ENCODE results near the gene GGT1.
"Not testable (repeated sequence)": the region's sequence is repeated elsewhere in the genome, so short reads cannot be mapped to it uniquely, and the experiment has no call there.

Gene GGT1

GRCh38 chr22:24602847-24603769, at the start of gene GGT1:
Gene GGT1 (plus strand): TSS chr22:24603193. CDS start chr22:24611082, 7,889 bp downstream.
- not testable (repeated sequence) for DNase-seq

GRCh38 chr22:24553597-24554312, 49.2 kb upstream of the GGT1 start:
- TF ChIP-seq GATA1 (IDR thresholded peaks at IDR 0.05; ENCODE audit: low read depth, low read length) (no peak), POLR2A (IDR thresholded peaks at IDR 0.05; ENCODE audit: low read length) (peak; percentile 94)
- peak; percentile 90 to 96 for DNase-seq

GRCh38 chr22:24554313-24555164, 48.5 kb upstream of the GGT1 start, which contains the start of gene GUCD1:
Gene GUCD1 (minus strand): TSS chr22:24555138. CDS start chr22:24554991, 147 bp downstream.
- peak; percentile 63 to 70 for DNase-seq
- TF ChIP-seq POLR2A (IDR thresholded peaks at IDR 0.05; ENCODE audit: low read length) (peak; percentile 67), GATA1 (IDR thresholded peaks at IDR 0.05; ENCODE audit: low read depth, low read length) (no peak)

- TF ChIP-seq GATA1 (IDR thresholded peaks at IDR 0.05; ENCODE audit: low read depth, low read length) (no peak), POLR2A (IDR thresholded peaks at IDR 0.05; ENCODE audit: low read length) (peak; percentile 82)
- DNase-seq = peak; percentile 99 to 100
Observed at GRCh38 chr22:24555165-24556039, 47.6 kb upstream of the GGT1 start, which contains the start of gene SNRPD3. Gene SNRPD3 (plus strand): TSS chr22:24555999. CDS start chr22:24557675, 1,676 bp downstream.

- no peak for TF ChIP-seq GATA1 (IDR thresholded peaks at IDR 0.05; ENCODE audit: low read depth, low read length)
- TF ChIP-seq POLR2A (IDR thresholded peaks at IDR 0.05; ENCODE audit: low read length) = no peak
Observed at GRCh38 chr22:24559471-24559870, 43.5 kb upstream of the GGT1 start.

GRCh38 chr22:24563246-24563645, 39.7 kb upstream of the GGT1 start:
- TF ChIP-seq GATA1 (IDR thresholded peaks at IDR 0.05; ENCODE audit: low read depth, low read length) = no peak
- no peak for TF ChIP-seq POLR2A (IDR thresholded peaks at IDR 0.05; ENCODE audit: low read length)
- no peak for DNase-seq

More at GRCh38 chr22:24559471-24559870, 43.5 kb upstream of the GGT1 start:
- DNase-seq = no peak

- peak; percentile 23 to 43 for DNase-seq
- TF ChIP-seq POLR2A (IDR thresholded peaks at IDR 0.05; ENCODE audit: low read length) = no peak
- TF ChIP-seq GATA1 (IDR thresholded peaks at IDR 0.05; ENCODE audit: low read depth, low read length) = no peak
Observed at GRCh38 chr22:24564376-24565058, 38.5 kb upstream of the GGT1 start.

GRCh38 chr22:24565077-24565476, 37.9 kb upstream of the GGT1 start:
- TF ChIP-seq GATA1 (IDR thresholded peaks at IDR 0.05; ENCODE audit: low read depth, low read length) = no peak
- TF ChIP-seq POLR2A (IDR thresholded peaks at IDR 0.05; ENCODE audit: low read length) = no peak
- no peak for DNase-seq

- DNase-seq = no peak
- TF ChIP-seq GATA1 (IDR thresholded peaks at IDR 0.05; ENCODE audit: low read depth, low read length) (no peak), POLR2A (IDR thresholded peaks at IDR 0.05; ENCODE audit: low read length) (no peak)
Observed at GRCh38 chr22:24566899-24567511, 36.0 kb upstream of the GGT1 start.

GRCh38 chr22:24567668-24568067, 35.3 kb upstream of the GGT1 start:
- DNase-seq = no peak

GRCh38 chr22:24571266-24571665, 31.7 kb upstream of the GGT1 start:
- TF ChIP-seq GATA1 (IDR thresholded peaks at IDR 0.05; ENCODE audit: low read depth, low read length) (no peak), POLR2A (IDR thresholded peaks at IDR 0.05; ENCODE audit: low read length) (no peak)
- DNase-seq = no peak

More at GRCh38 chr22:24567668-24568067, 35.3 kb upstream of the GGT1 start:
- TF ChIP-seq POLR2A (IDR thresholded peaks at IDR 0.05; ENCODE audit: low read length) = no peak
- TF ChIP-seq GATA1 (IDR thresholded peaks at IDR 0.05; ENCODE audit: low read depth, low read length) = no peak

- no peak for DNase-seq
- TF ChIP-seq GATA1 (IDR thresholded peaks at IDR 0.05; ENCODE audit: low read depth, low read length) = no peak
- TF ChIP-seq POLR2A (IDR thresholded peaks at IDR 0.05; ENCODE audit: low read length) = no peak
Observed at GRCh38 chr22:24576778-24577177, 26.2 kb upstream of the GGT1 start.

Data from erythroblast (primary cell).